GM18867 (cell line): ENCODE results near the gene APOO.
"Not testable (repeated sequence)": the region's sequence is repeated elsewhere in the genome, so short reads cannot be mapped to it uniquely, and the experiment has no call there.

Source experiments
- ATAC-seq: cut with Tn5 transposase; IDR thresholded peaks from one replicate; pipeline ENCODE4 v1.9.1; 2021; ENCODE audit warnings: mild to moderate bottlenecking, moderate library complexity; ENCODE audit not compliant: unreplicated experiment

Gene APOO

GRCh38 chrX:23861952-23862351 is 45.8 kb downstream of the APOO start:
- not testable (repeated sequence) for ATAC-seq

DNA sequence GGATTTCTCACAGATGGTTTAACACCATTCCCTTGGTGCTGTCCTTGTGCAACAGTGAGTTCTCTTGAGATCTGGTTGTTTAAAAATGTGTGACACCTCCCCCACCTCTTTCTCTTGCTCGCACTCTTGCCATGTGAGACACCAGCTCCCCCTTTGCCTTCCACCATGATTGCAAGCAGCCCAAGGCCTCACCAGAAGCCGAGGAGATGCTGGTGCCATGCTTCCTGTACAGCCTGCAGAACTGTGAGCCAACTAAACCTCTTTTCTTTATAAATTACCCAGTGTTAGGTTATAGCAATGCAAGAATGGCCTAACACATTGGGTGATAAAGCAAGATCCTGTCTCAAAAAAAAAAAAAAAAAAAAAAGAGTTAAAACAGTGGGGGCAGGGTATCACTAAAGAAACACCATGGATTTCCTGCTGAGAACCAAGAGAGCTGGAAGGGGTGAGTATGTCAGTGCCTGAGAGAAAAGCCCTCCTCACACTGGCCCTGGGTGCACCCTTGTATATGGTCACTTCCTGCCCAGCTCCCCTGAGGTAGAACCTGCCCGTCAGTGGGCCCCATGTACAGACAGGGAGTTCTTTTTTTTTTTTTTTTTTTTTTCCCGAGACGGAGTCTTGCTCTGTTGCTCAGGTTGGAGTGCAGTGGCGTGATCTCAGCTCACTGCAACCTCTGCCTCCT is 46.4 kb downstream of the APOO start:
- ATAC-seq = no peak

DNA sequence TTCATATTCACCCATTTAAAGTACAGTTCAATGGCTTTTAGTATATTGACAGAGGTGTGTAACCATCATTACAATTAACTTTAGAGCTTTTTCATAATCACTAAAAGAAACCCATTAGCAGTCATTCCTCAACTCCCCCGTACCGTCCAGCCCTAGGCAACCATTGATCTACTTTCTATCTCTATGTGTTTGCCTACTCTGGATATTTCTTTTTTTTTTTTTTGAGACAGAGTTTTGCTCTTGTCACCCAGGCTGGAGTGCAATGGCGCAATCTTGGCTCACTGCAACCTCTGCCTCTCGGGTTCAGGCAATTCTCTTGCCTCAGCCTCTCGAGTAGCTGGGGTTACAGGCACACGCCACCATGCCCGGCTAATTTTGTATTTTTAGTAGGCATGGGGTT is 48.5 kb downstream of the APOO start:
- not testable (repeated sequence) for ATAC-seq

DNA sequence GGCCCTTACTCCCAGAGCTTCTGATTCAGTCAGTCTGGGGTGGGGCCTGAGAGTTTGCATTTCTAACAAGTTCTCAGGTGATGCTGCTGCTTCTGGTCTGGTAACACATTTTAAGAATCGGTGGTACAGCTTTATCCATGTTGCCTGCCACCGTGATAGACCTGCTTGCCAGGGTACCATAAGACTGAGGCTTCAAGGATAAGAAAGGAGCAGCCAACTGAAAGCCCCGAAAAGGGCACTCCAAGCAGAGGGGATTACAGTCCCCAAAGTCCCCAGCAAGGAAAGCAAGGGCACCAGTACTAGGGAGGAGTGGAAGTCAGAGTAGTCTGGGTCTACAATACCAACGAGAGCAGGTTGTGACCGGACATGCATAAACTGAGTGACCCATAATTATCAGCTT is 49.8 kb downstream of the APOO start:
- no peak for ATAC-seq

- ATAC-seq = no peak
Observed at GRCh38 chrX:23857363-23857762, 50.4 kb downstream of the APOO start.

- no peak for ATAC-seq
Observed at GRCh38 chrX:23855569-23855968, 52.2 kb downstream of the APOO start.

GRCh38 chrX:23854945-23855344 is 52.8 kb downstream of the APOO start:
- ATAC-seq = no peak

DNA sequence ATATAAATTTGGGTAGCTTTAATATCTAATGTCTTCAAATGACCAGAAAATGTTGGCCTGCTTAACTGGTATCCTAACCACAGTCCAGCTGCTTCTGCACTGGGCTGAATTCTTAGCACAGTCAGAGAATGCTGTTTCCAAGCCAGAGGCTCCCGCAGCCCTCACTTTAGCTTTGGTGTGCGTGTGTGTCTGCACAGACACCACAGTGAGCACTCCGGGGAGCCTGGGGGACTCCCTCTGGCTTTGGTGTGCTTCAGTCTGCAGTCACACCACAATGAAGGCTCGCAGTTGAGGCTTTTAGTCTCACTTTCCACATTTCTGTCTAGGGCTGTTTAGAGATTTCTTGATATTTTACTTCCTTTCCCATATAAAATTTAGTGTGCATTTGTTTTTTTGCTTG is 53.6 kb downstream of the APOO start:
- ATAC-seq = no peak

GRCh38 chrX:23851544-23851943 is 56.2 kb downstream of the APOO start:
- ATAC-seq = no peak

DNA sequence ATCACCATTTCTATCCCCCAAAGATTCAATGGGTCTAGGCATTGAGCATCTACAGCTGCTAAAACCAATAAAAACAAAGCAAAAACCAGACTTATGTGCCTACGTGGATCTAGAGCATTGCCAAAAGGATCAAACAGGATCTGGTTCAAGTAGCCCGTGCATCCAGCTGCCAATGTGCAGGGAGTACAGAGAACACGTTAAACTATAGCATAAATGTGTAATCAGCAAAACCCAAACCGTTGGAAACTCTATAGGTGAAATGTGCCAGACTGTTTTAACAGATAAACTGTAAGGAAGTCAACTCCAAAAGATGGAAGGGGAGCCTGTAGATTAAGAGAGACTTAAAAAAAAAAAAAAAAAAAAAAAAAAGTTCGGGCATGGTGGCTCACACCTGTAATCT is 58.5 kb downstream of the APOO start:
- ATAC-seq = no peak

- no peak for ATAC-seq
Observed at GRCh38 chrX:23845351-23845817, 62.4 kb downstream of the APOO start.

GRCh38 chrX:23844502-23845138 is 63.1 kb downstream of the APOO start:
- ATAC-seq = no peak

DNA sequence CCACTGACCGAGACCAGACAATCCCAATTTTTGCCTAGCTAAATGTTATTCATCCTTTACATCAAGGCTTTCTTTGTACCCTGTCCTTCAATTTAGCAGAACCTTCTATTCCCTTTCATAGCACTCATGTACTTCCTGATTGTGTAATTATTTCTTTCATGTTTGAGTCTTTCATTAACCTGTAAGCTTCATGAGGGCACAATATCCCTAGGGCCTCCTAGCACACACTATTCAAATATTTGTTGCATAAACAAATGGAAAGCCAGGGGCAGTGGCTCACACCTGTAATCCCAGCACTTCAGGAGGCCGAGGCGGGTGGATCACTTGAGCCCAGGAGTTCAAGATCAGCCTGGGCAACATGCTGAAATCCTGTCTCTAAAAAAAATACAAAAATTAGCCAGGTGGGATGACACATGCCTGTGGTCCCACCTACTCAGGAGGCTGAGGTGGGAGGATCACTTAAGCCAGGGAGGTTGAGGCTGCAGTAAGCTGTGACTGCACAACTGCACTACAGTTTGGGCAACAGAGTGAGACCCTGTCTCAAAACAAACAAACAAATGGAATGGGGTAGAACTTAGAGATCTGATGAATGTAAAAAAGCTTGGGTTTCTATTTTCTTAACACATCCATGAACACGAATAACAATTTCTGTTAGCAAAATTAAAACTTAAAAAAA is 65.8 kb downstream of the APOO start:
- ATAC-seq = no peak

GRCh38 chrX:23840674-23841073 is 67.1 kb downstream of the APOO start:
- no peak for ATAC-seq

GRCh38 chrX:23838953-23839352 is 68.8 kb downstream of the APOO start:
- no peak for ATAC-seq

- no peak for ATAC-seq
Observed at GRCh38 chrX:23832721-23833120, 75.0 kb downstream of the APOO start.

DNA sequence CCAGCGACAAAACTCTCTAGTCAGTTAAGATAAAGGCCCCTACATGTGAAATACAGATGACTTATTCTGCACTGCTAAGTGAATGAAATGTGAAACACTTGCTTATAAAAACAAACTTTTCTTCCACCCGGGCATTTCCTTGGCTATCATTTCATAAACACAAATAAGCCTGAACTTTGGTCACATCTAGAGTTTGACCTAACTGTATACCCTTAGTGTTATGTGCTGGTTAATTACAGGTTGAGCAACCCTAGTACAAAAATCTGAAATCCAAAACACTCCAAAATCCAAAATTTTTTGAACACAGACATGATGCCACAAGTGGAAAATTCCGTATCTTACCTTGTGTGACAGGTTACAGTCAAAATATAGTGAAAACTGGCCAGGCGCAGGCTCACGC is 78.9 kb downstream of the APOO start:
- no peak for ATAC-seq

- no peak for ATAC-seq
Observed at GRCh38 chrX:23826653-23827052, 81.1 kb downstream of the APOO start.

DNA sequence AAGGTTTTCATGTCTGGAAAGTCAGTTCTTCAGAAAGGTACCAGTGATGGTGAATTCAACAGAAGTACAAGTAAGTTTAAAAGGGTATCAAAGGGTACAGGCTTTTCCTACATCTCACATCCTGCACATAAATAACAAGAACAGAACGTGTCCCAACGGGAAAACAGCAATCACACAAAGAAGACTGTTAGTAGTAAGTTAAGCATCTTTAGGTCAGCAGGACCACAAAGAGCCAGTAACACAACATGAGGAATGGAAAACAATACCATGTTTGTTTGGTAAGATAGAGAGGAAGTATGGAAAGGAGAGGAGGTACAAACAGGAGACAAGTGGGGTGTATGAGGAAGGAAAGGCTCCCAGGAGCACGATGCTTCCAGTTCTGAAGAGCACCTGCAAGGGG is 81.5 kb downstream of the APOO start:
- no peak for ATAC-seq

DNA sequence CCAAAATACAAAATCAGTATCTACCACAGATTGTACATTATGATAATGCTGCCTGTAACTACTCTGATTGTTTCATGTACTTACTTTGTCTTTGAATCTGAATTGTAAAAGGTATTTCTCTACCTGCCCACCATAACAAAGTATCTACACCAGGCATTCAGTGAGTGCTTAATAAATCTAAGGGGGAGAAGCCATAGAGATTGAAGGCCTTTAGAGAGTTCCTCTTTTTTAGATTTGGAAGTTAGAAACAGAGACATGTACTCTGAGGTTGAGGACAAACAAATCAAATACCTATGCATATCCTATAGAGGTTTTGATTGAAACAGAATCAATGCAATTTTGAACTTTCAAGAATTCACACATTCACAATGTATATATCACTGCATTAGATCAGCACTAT is 82.1 kb downstream of the APOO start:
- ATAC-seq = no peak

DNA sequence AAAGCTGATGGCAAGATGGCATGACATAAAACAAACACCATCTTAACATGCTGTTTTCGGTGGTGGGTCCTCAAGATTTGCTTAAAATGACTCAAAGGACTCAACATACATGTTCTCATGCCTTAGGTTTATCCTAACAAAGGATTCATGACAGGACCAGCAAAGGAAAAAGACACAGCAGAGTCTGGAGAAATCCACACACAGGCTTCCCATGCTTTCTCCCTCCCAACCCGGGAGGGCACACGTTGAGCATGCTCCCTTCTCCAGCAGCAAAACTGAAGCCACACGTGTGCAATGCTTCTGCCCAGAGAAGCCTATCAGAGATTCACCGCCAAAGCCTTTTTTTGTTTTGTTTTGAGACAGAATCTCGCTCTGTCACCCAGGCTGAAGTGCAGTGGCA is 84.9 kb downstream of the APOO start:
- ATAC-seq = no peak

DNA sequence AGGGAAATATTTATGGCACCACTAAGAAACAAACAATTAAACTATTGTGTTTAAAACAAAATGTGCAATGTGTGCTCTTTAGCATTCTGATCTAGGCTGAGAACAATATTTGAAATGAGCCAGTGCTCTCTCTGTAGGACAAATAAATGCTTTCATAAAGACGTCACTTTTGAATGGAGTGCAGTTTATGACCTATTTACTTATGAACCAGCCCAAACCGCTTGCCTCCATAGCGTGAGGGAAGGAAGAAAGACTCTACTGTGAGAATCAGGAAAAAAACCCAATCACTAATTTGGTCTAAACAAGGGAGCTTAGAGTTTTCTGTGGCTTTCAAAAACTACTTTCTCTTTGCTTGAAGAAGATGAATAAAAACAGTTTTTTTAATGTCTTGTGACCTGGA is 85.3 kb downstream of the APOO start:
- no peak for ATAC-seq
